Neural progenitor cell (in vitro differentiated cells): Measurements from ENCODE around the gene MYLK.

Experiments used
- CTCF ChIP-seq: fragments of 200-600 bp; sonication (generic); IDR thresholded peaks from 2 replicates; pipeline ENCODE4 v1.5.1; 2017; ENCODE audit warnings: antibody characterized with exemption, mild to moderate bottlenecking
- EZH2 ChIP-seq: fragments of 200-600 bp; sonication (generic); IDR thresholded peaks from 2 replicates; pipeline ENCODE4 v1.6.1; 2017; ENCODE audit warnings: antibody characterized with exemption, mild to moderate bottlenecking, moderate library complexity
- EZH2phosphoT487 ChIP-seq: fragments of 200-600 bp; sonication (generic); IDR thresholded peaks from 2 replicates; pipeline ENCODE4 v1.6.1; 2017; ENCODE audit warnings: antibody characterized with exemption

- TF ChIP-seq CTCF (no peak), EZH2 (no peak), EZH2phosphoT487 (no peak)
Measured at GRCh38 chr3:123841476-123842238, 42.5 kb downstream of the MYLK start.
